Measurements from ENCODE around the gene FMN1. TPM values are rescaled to one million over a fixed set of nuclear protein-coding genes. Genes with fewer than 3 reads are reported as not detected.

Gene FMN1
- total and polyA plus RNA-seq, 10 of the 15 experiments (the other 5 are each of a cell fraction or from before 2014, with no cell fraction given), result 0.05 to 0.16 (median 0.08) TPM; not detected in 4

DNA sequence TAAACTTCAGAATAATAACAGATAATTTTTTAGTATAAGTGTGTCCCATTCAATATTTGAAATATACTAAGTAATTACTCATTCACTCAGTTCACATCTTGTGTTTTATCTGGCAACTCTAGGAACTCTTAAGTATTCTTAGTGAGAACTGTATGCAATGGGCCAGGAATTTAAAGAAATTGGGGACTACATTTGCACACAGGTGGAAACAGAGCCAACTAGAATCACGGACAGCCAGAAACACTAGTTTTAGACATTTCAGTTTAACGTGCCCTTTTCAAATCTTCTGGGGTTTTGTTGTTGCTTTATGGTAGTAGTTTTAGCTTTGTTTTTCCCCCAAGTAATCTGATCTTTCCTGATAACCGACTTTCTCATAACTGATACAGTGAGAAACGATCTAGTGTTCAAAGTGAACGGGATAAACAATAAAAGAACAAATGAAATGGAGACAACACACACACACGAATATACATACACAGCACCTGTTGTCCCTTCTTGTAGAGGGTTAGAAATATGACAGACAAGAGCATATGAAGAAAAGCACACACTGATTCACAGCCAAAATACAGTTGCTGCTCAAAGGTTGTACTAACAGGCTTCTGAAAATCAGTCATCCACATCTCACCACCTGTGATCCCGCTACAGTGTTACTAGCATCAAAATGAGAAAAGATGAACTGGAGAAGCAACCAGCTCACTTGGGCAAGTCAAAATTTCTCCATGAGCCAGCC, 167.0 kb downstream of the FMN1 start (continued):
- TF ChIP-seq, protein P1, sequence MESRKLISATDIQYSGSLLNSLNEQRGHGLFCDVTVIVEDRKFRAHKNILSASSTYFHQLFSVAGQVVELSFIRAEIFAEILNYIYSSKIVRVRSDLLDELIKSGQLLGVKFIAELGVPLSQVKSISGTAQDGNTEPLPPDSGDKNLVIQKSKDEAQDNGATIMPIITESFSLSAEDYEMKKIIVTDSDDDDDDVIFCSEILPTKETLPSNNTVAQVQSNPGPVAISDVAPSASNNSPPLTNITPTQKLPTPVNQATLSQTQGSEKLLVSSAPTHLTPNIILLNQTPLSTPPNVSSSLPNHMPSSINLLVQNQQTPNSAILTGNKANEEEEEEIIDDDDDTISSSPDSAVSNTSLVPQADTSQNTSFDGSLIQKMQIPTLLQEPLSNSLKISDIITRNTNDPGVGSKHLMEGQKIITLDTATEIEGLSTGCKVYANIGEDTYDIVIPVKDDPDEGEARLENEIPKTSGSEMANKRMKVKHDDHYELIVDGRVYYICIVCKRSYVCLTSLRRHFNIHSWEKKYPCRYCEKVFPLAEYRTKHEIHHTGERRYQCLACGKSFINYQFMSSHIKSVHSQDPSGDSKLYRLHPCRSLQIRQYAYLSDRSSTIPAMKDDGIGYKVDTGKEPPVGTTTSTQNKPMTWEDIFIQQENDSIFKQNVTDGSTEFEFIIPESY (IDR thresholded peaks at IDR 0.05), result no peak
- TF ChIP-seq, protein P2, sequence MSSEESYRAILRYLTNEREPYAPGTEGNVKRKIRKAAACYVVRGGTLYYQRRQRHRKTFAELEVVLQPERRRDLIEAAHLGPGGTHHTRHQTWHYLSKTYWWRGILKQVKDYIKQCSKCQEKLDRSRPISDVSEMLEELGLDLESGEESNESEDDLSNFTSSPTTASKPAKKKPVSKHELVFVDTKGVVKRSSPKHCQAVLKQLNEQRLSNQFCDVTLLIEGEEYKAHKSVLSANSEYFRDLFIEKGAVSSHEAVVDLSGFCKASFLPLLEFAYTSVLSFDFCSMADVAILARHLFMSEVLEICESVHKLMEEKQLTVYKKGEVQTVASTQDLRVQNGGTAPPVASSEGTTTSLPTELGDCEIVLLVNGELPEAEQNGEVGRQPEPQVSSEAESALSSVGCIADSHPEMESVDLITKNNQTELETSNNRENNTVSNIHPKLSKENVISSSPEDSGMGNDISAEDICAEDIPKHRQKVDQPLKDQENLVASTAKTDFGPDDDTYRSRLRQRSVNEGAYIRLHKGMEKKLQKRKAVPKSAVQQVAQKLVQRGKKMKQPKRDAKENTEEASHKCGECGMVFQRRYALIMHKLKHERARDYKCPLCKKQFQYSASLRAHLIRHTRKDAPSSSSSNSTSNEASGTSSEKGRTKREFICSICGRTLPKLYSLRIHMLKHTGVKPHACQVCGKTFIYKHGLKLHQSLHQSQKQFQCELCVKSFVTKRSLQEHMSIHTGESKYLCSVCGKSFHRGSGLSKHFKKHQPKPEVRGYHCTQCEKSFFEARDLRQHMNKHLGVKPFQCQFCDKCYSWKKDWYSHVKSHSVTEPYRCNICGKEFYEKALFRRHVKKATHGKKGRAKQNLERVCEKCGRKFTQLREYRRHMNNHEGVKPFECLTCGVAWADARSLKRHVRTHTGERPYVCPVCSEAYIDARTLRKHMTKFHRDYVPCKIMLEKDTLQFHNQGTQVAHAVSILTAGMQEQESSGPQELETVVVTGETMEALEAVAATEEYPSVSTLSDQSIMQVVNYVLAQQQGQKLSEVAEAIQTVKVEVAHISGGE (CRISPR knock-in tag; IDR thresholded peaks at IDR 0.05), result no peak
- no peak for TF ChIP-seq SUZ12 (IDR thresholded peaks at IDR 0.05; ENCODE audit: unreplicated experiment)
- TF ChIP-seq CREM (IDR thresholded peaks at IDR 0.05; ENCODE audit: low read depth), result no peak
- no peak for TF ChIP-seq PML (IDR thresholded peaks at IDR 0.05; ENCODE audit: low read length)
- no peak for TF ChIP-seq SMC3 (IDR thresholded peaks at IDR 0.05; ENCODE audit: borderline replicate concordance, low read length)
- TF ChIP-seq, protein P3, sequence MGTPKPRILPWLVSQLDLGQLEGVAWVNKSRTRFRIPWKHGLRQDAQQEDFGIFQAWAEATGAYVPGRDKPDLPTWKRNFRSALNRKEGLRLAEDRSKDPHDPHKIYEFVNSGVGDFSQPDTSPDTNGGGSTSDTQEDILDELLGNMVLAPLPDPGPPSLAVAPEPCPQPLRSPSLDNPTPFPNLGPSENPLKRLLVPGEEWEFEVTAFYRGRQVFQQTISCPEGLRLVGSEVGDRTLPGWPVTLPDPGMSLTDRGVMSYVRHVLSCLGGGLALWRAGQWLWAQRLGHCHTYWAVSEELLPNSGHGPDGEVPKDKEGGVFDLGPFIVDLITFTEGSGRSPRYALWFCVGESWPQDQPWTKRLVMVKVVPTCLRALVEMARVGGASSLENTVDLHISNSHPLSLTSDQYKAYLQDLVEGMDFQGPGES (IDR thresholded peaks at IDR 0.05), result no peak

Data from GM12878 (cell line).